ENCODE results near the gene CEP57L1.

CEP57L1 gene

DNA sequence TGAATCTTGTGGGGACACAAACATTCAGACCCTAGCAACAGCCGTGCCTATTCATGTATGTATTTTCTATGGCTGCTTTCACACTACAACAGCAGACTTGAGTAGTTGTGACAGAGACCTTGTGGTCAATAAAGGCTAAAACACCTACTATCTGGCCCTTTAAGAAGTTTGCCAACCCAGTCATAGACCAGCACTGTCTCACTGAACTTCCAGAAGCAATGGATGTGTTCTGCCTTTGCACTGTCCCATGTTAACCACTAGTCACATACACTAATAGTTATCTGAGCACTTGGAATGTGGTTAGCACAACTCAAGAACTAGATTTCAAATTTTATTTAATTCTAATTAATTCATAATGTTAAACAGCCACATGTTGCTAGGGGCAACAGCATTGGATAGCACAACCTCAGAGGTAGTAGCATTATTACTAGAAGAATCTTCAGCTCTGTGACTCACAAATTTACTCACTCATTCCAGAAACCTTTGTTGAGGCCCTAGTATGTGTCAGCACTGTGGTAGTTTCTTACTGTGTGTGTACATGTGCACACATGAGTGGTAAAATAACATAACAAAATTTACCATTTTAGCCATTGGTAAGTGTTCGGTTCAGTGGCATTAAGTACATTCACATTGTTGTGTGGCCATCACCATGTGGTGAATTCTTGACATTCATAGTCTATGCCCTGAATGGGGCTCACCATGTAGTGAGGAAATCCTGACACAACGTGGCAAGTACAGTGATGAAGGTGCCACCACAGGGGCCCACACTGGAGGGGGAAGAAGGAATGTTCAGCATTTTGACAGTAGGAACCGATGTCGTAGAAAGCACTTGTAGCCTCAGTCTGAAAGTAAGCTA is 107.3 kb downstream of the CEP57L1 start:
- no peak for TF ChIP-seq POLR2AphosphoS5 (IDR thresholded peaks at IDR 0.05; ENCODE audit: low read depth)
- no peak for TF ChIP-seq SPI1 (IDR thresholded peaks at IDR 0.05; ENCODE audit: borderline replicate concordance, low read depth)
- TF ChIP-seq, protein P1, sequence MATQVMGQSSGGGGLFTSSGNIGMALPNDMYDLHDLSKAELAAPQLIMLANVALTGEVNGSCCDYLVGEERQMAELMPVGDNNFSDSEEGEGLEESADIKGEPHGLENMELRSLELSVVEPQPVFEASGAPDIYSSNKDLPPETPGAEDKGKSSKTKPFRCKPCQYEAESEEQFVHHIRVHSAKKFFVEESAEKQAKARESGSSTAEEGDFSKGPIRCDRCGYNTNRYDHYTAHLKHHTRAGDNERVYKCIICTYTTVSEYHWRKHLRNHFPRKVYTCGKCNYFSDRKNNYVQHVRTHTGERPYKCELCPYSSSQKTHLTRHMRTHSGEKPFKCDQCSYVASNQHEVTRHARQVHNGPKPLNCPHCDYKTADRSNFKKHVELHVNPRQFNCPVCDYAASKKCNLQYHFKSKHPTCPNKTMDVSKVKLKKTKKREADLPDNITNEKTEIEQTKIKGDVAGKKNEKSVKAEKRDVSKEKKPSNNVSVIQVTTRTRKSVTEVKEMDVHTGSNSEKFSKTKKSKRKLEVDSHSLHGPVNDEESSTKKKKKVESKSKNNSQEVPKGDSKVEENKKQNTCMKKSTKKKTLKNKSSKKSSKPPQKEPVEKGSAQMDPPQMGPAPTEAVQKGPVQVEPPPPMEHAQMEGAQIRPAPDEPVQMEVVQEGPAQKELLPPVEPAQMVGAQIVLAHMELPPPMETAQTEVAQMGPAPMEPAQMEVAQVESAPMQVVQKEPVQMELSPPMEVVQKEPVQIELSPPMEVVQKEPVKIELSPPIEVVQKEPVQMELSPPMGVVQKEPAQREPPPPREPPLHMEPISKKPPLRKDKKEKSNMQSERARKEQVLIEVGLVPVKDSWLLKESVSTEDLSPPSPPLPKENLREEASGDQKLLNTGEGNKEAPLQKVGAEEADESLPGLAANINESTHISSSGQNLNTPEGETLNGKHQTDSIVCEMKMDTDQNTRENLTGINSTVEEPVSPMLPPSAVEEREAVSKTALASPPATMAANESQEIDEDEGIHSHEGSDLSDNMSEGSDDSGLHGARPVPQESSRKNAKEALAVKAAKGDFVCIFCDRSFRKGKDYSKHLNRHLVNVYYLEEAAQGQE (IDR thresholded peaks at IDR 0.05; ENCODE audit: insufficient replicate concordance, low read depth), result no peak
- no peak for TF ChIP-seq GABPA (IDR thresholded peaks at IDR 0.05; ENCODE audit: low read depth)
- TF ChIP-seq, protein P2, sequence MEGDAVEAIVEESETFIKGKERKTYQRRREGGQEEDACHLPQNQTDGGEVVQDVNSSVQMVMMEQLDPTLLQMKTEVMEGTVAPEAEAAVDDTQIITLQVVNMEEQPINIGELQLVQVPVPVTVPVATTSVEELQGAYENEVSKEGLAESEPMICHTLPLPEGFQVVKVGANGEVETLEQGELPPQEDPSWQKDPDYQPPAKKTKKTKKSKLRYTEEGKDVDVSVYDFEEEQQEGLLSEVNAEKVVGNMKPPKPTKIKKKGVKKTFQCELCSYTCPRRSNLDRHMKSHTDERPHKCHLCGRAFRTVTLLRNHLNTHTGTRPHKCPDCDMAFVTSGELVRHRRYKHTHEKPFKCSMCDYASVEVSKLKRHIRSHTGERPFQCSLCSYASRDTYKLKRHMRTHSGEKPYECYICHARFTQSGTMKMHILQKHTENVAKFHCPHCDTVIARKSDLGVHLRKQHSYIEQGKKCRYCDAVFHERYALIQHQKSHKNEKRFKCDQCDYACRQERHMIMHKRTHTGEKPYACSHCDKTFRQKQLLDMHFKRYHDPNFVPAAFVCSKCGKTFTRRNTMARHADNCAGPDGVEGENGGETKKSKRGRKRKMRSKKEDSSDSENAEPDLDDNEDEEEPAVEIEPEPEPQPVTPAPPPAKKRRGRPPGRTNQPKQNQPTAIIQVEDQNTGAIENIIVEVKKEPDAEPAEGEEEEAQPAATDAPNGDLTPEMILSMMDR (IDR thresholded peaks at IDR 0.05; ENCODE audit: insufficient read depth, low read length), result no peak
- no peak overlapping the region for H3K27ac ChIP-seq (replicated peaks)

DNA sequence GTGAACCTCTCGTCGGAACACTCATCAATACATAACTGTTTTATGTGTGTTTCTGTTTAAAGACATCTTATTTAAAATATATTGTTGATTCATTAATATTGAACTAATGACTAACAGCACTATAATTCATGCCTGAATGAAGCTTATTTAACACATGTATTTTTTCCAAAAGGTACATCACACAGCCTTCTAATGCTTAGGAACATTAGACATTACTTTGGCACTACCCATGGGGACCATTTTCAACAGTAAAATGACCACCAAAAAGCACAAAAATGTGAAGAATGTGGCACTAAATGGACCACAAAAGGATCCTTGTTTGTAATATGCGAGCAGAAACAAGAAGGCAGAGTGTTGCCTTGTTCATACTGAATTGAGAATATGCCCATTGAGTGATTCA is 109.2 kb downstream of the CEP57L1 start:
- Histone ChIP-seq H3K27ac (replicated peaks) (no peak overlapping the region), H3K27me3 (ENCODE audit: insufficient read depth, poor library complexity, severe bottlenecking) (no peaks in the 10 kb centered on the region), H3K4me3 (replicated peaks; ENCODE audit: insufficient read depth, low read length) (no peak overlapping the region)
- no peak for DNase-seq (ENCODE audit: low read depth in 1 of 2, low spot score in 1 of 2)
- TF ChIP-seq POLR2AphosphoS5 (IDR thresholded peaks at IDR 0.05; ENCODE audit: low read depth) (no peak), SPI1 (IDR thresholded peaks at IDR 0.05; ENCODE audit: borderline replicate concordance, low read depth) (no peak), GABPA (IDR thresholded peaks at IDR 0.05; ENCODE audit: low read depth) (no peak)
- TF ChIP-seq, protein P2 (IDR thresholded peaks at IDR 0.05; ENCODE audit: insufficient read depth, low read length), result no peak
- TF ChIP-seq, protein P1 (IDR thresholded peaks at IDR 0.05; ENCODE audit: insufficient replicate concordance, low read depth), result no peak

More for the DNA sequence above, 107.3 kb downstream of the CEP57L1 start:
- no peak for DNase-seq (ENCODE audit: low read depth in 1 of 2, low spot score in 1 of 2)
- Histone ChIP-seq H3K4me3 (replicated peaks; ENCODE audit: insufficient read depth, low read length) (no peak overlapping the region), H3K27me3 (ENCODE audit: insufficient read depth, poor library complexity, severe bottlenecking) (no peaks in the 10 kb centered on the region)

DNA sequence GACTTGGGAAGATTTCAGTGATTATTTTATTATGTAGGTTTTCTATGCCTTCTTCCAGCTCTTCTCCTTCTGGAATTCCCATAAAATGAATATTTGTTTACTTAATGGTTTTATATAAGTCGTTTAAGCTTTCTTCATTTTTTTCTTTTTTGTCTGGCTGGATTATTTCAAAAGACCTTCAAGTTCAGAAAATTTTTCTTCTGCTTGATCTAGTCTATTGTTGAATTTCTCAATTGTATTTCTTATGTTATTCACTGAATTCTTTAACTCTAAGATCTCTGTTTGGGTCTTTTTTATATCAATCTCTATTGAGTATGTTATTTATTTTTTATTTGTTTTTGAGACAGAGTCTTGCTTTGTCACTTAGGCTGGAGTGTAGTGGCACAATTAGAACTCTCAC is 117.4 kb downstream of the CEP57L1 start:
- H3K27ac ChIP-seq (replicated peaks), result no peak overlapping the region
- H3K4me3 ChIP-seq (replicated peaks; ENCODE audit: insufficient read depth, low read length), result no peak overlapping the region
- TF ChIP-seq, protein P2 (IDR thresholded peaks at IDR 0.05; ENCODE audit: insufficient read depth, low read length), result no peak
- no peak for TF ChIP-seq POLR2AphosphoS5 (IDR thresholded peaks at IDR 0.05; ENCODE audit: low read depth)
- no peak for TF ChIP-seq GABPA (IDR thresholded peaks at IDR 0.05; ENCODE audit: low read depth)
- no peak for TF ChIP-seq SPI1 (IDR thresholded peaks at IDR 0.05; ENCODE audit: borderline replicate concordance, low read depth)
- TF ChIP-seq, protein P1 (IDR thresholded peaks at IDR 0.05; ENCODE audit: insufficient replicate concordance, low read depth), result no peak
- H3K27me3 ChIP-seq (ENCODE audit: insufficient read depth, poor library complexity, severe bottlenecking), result no peaks in the 10 kb centered on the region
- no peak for DNase-seq (ENCODE audit: low read depth in 1 of 2, low spot score in 1 of 2)

Measured in HL-60 (cell line).